Loucy (cell line): ENCODE data around the gene MOGAT1.

Experiments
- CTCF ChIP-seq: fragments of 200-600 bp; sonication (generic); conservative IDR thresholded peaks from 2 replicates; pipeline ENCODE4 v1.5.1; 2014; ENCODE audit warnings: mild to moderate bottlenecking, antibody characterized with exemption, low read length
- EZH2phosphoT487 ChIP-seq: fragments of 200-600 bp; IDR thresholded peaks from 2 replicates; pipeline ENCODE4 v1.6.1; 2018; ENCODE audit warnings: antibody characterized with exemption, mild to moderate bottlenecking, moderate library complexity, borderline replicate concordance

GRCh38 chr2:222736924-222737323 is 65.5 kb downstream of the MOGAT1 start:
- no peak for TF ChIP-seq CTCF
- no peak for TF ChIP-seq EZH2phosphoT487
